Stomach (tissue), 4 donors: ENCODE results near the gene OR51D1.

Experiments
- EP300 ChIP-seq: sonication (generic); formaldehyde crosslinking; IDR thresholded peaks from one replicate; pipeline ENCODE4 v1.6.1; 2017; ENCODE audit warnings: antibody characterized with exemption
- POLR2A ChIP-seq, 4 donors: fragments of 450-650 bp; IDR thresholded peaks; one replicate each; pipeline ENCODE4 v1.6.1; 2016; ENCODE audit warnings: antibody characterized with exemption in 4 of 4, control low read depth in 2 of 4, mild to moderate bottlenecking in 1 of 4, moderate library complexity in 1 of 4
- POLR2AphosphoS5 ChIP-seq, 3 donors: sonication (generic); formaldehyde crosslinking; IDR thresholded peaks; one replicate each; pipeline ENCODE4 v1.6.1; 2016; ENCODE audit warnings: antibody characterized with exemption in 3 of 3
- TF ChIP-seq, protein P1 (sequence below), 7 experiments: fragments of 450-650 bp in 4 of 7; fragments of 200-600 bp in 3 of 7; sonication (generic) in 3 of 7; IDR thresholded peaks; one replicate each; pipeline ENCODE4 v1.5.1; 2016 to 2019; ENCODE audit warnings: antibody characterized with exemption in 7 of 7, control low read depth in 2 of 7, mild to moderate bottlenecking in 1 of 7

DNA sequence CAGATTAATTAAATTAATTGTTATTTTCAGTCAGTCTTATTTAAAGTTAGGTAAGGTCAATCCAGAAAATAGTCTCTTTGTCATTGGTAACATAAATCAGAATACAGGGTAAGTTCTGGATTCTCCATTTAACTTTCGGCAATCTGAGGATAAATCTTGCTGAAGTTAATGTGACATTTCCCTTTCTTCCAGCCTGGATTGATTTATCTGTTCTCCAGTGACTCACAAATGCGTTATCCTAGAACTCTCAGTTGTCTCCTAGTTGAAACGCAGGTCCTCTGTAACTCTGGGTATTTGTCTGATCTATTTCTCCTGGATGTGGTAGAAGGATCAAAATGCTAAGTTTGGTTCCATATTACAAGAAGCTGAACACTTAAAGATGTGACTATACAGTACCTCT, 27.5 kb downstream of the OR51D1 start:
- TF ChIP-seq, protein P1, sequence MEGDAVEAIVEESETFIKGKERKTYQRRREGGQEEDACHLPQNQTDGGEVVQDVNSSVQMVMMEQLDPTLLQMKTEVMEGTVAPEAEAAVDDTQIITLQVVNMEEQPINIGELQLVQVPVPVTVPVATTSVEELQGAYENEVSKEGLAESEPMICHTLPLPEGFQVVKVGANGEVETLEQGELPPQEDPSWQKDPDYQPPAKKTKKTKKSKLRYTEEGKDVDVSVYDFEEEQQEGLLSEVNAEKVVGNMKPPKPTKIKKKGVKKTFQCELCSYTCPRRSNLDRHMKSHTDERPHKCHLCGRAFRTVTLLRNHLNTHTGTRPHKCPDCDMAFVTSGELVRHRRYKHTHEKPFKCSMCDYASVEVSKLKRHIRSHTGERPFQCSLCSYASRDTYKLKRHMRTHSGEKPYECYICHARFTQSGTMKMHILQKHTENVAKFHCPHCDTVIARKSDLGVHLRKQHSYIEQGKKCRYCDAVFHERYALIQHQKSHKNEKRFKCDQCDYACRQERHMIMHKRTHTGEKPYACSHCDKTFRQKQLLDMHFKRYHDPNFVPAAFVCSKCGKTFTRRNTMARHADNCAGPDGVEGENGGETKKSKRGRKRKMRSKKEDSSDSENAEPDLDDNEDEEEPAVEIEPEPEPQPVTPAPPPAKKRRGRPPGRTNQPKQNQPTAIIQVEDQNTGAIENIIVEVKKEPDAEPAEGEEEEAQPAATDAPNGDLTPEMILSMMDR (IDR thresholded peaks at IDR 0.05) = no peak
- TF ChIP-seq POLR2AphosphoS5 (IDR thresholded peaks at IDR 0.05) = no peak
- no peak for TF ChIP-seq POLR2A (IDR thresholded peaks at IDR 0.05)
- TF ChIP-seq EP300 = no peak
